Rectal smooth muscle tissue (tissue), 1 donor: ENCODE results near the gene PAQR4.
"Not testable (repeated sequence)": the region's sequence is repeated elsewhere in the genome, so short reads cannot be mapped to it uniquely, and the experiment has no call there.

Experiments used
- H3K27ac ChIP-seq: one replicate; pipeline ENCODE4 v1.7.0; 2013; ENCODE audit warnings: low read depth, low read length, inconsistent platforms
- H3K27me3 ChIP-seq: one replicate; pipeline ENCODE4 v1.7.0; 2013; ENCODE audit warnings: low read length; ENCODE audit not compliant: control insufficient read depth, insufficient read depth
- H3K36me3 ChIP-seq: one replicate; pipeline ENCODE4 v1.7.0; 2013; ENCODE audit warnings: low read length; ENCODE audit not compliant: control insufficient read depth, insufficient read depth
- H3K4me1 ChIP-seq: one replicate; pipeline ENCODE4 v1.7.0; 2013; ENCODE audit warnings: low read length; ENCODE audit not compliant: control insufficient read depth, insufficient read depth
- H3K4me3 ChIP-seq: one replicate; pipeline ENCODE4 v1.7.0; 2013; ENCODE audit warnings: low read length
- H3K9ac ChIP-seq: one replicate; pipeline ENCODE4 v1.7.0; 2013; ENCODE audit warnings: low read length

PAQR4 gene

GRCh38 chr16:2968738-2969544 is at the start of gene PAQR4:
PAQR4 (plus strand) TSS chr16:2969348; CDS start chr16:2969675, 327 bp downstream.
- Histone ChIP-seq H3K4me3 (peak within 1 kb of the TSS; percentile 81), H3K27me3 (peaks cover 27% of the 10 kb centered on the region), H3K9ac (no peak within 1 kb of the TSS), H3K36me3 (no peaks in the 10 kb centered on the region), H3K27ac (no peak within 1 kb of the TSS), H3K4me1 (peaks cover 2% of the 10 kb centered on the region)

- no peak overlapping the region for H3K9ac ChIP-seq
Observed at GRCh38 chr16:2919511-2920255, 49.5 kb upstream of the PAQR4 start.

GRCh38 chr16:2923481-2923880 is 45.7 kb upstream of the PAQR4 start:
- H3K27ac ChIP-seq = no peak overlapping the region
- peaks cover 6% of the 10 kb centered on the region for H3K4me1 ChIP-seq
- no peak overlapping the region for H3K9ac ChIP-seq
- H3K36me3 ChIP-seq = no peaks in the 10 kb centered on the region
- H3K4me3 ChIP-seq = no peak overlapping the region
- H3K27me3 ChIP-seq = no peaks in the 10 kb centered on the region

More at GRCh38 chr16:2919511-2920255, 49.5 kb upstream of the PAQR4 start:
- H3K27ac ChIP-seq = peak overlapping the region; percentile 45
- peaks cover 4% of the 10 kb centered on the region for H3K4me1 ChIP-seq
- no peaks in the 10 kb centered on the region for H3K27me3 ChIP-seq
- no peak overlapping the region for H3K4me3 ChIP-seq
- no peaks in the 10 kb centered on the region for H3K36me3 ChIP-seq

GRCh38 chr16:2924901-2925755 is 44.0 kb upstream of the PAQR4 start:
- Histone ChIP-seq H3K9ac (no peak overlapping the region), H3K4me1 (peaks cover 2% of the 10 kb centered on the region), H3K4me3 (no peak overlapping the region), H3K36me3 (peaks cover 3% of the 10 kb centered on the region), H3K27ac (no peak overlapping the region), H3K27me3 (no peaks in the 10 kb centered on the region)

- H3K27ac ChIP-seq = no peak overlapping the region
- peaks cover 2% of the 10 kb centered on the region for H3K4me1 ChIP-seq
- no peak overlapping the region for H3K9ac ChIP-seq
- H3K4me3 ChIP-seq = no peak overlapping the region
- no peaks in the 10 kb centered on the region for H3K27me3 ChIP-seq
- peaks cover 6% of the 10 kb centered on the region for H3K36me3 ChIP-seq
Observed at GRCh38 chr16:2925951-2926649, 43.0 kb upstream of the PAQR4 start.

GRCh38 chr16:2926650-2926999 is 42.5 kb upstream of the PAQR4 start:
- peaks cover 2% of the 10 kb centered on the region for H3K4me1 ChIP-seq
- no peaks in the 10 kb centered on the region for H3K27me3 ChIP-seq
- peaks cover 6% of the 10 kb centered on the region for H3K36me3 ChIP-seq
- no peak overlapping the region for H3K27ac ChIP-seq
- H3K4me3 ChIP-seq = peak overlapping the region; percentile 59
- H3K9ac ChIP-seq = no peak overlapping the region

GRCh38 chr16:2927010-2927646 is 42.0 kb upstream of the PAQR4 start:
- Histone ChIP-seq H3K9ac (no peak overlapping the region), H3K4me1 (peaks cover 2% of the 10 kb centered on the region), H3K36me3 (peaks cover 6% of the 10 kb centered on the region), H3K4me3 (peak overlapping the region; percentile 59), H3K27ac (no peak overlapping the region), H3K27me3 (no peaks in the 10 kb centered on the region)

GRCh38 chr16:2928151-2928550 is 41.0 kb upstream of the PAQR4 start:
- not testable (repeated sequence) for H3K4me1 ChIP-seq, H3K27ac ChIP-seq, H3K9ac ChIP-seq, H3K4me3 ChIP-seq, H3K27me3 ChIP-seq, H3K36me3 ChIP-seq

- Histone ChIP-seq H3K4me1 (peaks cover 2% of the 10 kb centered on the region), H3K27ac (no peak overlapping the region), H3K4me3 (no peak overlapping the region), H3K9ac (no peak overlapping the region), H3K27me3 (no peaks in the 10 kb centered on the region), H3K36me3 (peaks cover 6% of the 10 kb centered on the region)
Observed at GRCh38 chr16:2928796-2929195, 40.4 kb upstream of the PAQR4 start.

GRCh38 chr16:2929693-2930092 is 39.5 kb upstream of the PAQR4 start:
- Histone ChIP-seq H3K4me3 (no peak overlapping the region), H3K36me3 (peaks cover 8% of the 10 kb centered on the region), H3K27ac (no peak overlapping the region), H3K9ac (no peak overlapping the region), H3K4me1 (peaks cover 2% of the 10 kb centered on the region), H3K27me3 (no peaks in the 10 kb centered on the region)

- peaks cover 2% of the 10 kb centered on the region for H3K4me1 ChIP-seq
- H3K27me3 ChIP-seq = no peaks in the 10 kb centered on the region
- no peak overlapping the region for H3K27ac ChIP-seq
- no peak overlapping the region for H3K9ac ChIP-seq
- peaks cover 8% of the 10 kb centered on the region for H3K36me3 ChIP-seq
- no peak overlapping the region for H3K4me3 ChIP-seq
Observed at GRCh38 chr16:2930236-2930635, 38.9 kb upstream of the PAQR4 start.
